ENCODE measurements around the gene ASH1L. TPM values are rescaled to one million over a fixed set of nuclear protein-coding genes. Genes with fewer than 3 reads are reported as not detected.

The ASH1L gene
- total and polyA plus RNA-seq, 2 donors from 2014 or later = 4.2 to 68.5 TPM

DNA sequence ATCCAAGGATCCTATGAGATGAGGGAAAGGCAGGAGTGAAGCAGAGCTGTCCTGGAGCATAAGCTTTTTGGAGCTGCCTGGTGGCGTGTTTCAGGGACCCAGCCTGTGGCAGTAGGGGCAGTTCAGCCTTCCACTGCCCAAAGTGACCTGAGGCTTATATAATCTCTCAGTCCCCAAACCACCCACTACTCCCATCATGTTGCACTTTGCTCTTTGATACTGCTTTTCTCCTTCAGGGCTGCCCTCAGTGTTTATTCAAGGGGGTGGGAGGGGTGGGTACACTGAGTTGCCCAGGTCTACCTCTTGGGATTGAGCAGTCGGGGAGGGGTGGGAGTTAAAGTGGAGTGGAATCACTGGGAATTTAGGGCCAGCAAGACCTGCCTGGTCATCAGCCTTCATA is 276.1 kb downstream of the ASH1L start:
- Histone ChIP-seq H3K4me3 (ENCODE audit: low read length in 3 of 3) (no peak overlapping the region), H3K9ac (ENCODE audit: low read length in 3 of 3) (no peak overlapping the region), H3K4me1 (ENCODE audit: control insufficient read depth in 2 of 3, insufficient read depth in 2 of 3, low read depth in 1 of 3, low read length in 3 of 3) (no peaks in the 10 kb centered on the region), H3K27me3 (ENCODE audit: control insufficient read depth, insufficient read depth, low read length) (no peaks in the 10 kb centered on the region), H3K9me3 (ENCODE audit: control insufficient read depth in 2 of 3, insufficient read depth in 1 of 3, low read length in 3 of 3) (no peaks in the 10 kb centered on the region), H3K36me3 (ENCODE audit: control insufficient read depth in 2 of 3, insufficient read depth in 3 of 3, low read length in 3 of 3) (no peaks in the 10 kb centered on the region), H3K27ac (ENCODE audit: low read depth in 2 of 2, low read length in 2 of 2) (no peak overlapping the region)
- TF ChIP-seq, protein P1, sequence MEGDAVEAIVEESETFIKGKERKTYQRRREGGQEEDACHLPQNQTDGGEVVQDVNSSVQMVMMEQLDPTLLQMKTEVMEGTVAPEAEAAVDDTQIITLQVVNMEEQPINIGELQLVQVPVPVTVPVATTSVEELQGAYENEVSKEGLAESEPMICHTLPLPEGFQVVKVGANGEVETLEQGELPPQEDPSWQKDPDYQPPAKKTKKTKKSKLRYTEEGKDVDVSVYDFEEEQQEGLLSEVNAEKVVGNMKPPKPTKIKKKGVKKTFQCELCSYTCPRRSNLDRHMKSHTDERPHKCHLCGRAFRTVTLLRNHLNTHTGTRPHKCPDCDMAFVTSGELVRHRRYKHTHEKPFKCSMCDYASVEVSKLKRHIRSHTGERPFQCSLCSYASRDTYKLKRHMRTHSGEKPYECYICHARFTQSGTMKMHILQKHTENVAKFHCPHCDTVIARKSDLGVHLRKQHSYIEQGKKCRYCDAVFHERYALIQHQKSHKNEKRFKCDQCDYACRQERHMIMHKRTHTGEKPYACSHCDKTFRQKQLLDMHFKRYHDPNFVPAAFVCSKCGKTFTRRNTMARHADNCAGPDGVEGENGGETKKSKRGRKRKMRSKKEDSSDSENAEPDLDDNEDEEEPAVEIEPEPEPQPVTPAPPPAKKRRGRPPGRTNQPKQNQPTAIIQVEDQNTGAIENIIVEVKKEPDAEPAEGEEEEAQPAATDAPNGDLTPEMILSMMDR (IDR thresholded peaks at IDR 0.05; ENCODE audit: borderline replicate concordance, extremely low read depth, insufficient read depth) = no peak
- FAIRE-seq = no peak
- intact Hi-C loops (cut with DNase I) = no loop called here
- DNase-seq = no peak

DNA sequence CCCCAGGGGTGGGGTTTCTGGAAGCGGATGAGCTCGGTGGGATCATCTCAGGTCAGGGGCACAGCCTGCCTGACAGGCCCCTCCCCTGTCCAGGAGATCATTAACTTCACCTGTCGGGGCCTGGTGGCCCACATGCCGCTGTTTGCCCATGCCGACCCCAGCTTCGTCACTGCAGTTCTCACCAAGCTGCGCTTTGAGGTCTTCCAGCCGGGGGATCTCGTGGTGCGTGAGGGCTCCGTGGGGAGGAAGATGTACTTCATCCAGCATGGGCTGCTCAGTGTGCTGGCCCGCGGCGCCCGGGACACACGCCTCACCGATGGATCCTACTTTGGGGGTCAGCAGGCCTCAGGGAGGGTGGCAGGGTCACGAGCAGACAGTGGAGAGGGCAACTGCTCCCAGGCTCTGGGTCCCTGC is 277.0 kb downstream of the ASH1L start:
- Histone ChIP-seq H3K4me3 (ENCODE audit: low read length in 3 of 3) (no peak overlapping the region), H3K9me3 (ENCODE audit: control insufficient read depth in 2 of 3, insufficient read depth in 1 of 3, low read length in 3 of 3) (no peaks in the 10 kb centered on the region), H3K9ac (ENCODE audit: low read length in 3 of 3) (no peak overlapping the region), H3K36me3 (ENCODE audit: control insufficient read depth in 2 of 3, insufficient read depth in 3 of 3, low read length in 3 of 3) (no peaks in the 10 kb centered on the region), H3K27ac (ENCODE audit: low read depth in 2 of 2, low read length in 2 of 2) (no peak overlapping the region), H3K4me1 (ENCODE audit: control insufficient read depth in 2 of 3, insufficient read depth in 2 of 3, low read depth in 1 of 3, low read length in 3 of 3) (no peaks in the 10 kb centered on the region), H3K27me3 (ENCODE audit: control insufficient read depth, insufficient read depth, low read length) (no peaks in the 10 kb centered on the region)
- FAIRE-seq = no peak
- no peak for DNase-seq
- intact Hi-C loops (cut with DNase I) = no loop called here
- TF ChIP-seq, protein P1 (IDR thresholded peaks at IDR 0.05; ENCODE audit: borderline replicate concordance, extremely low read depth, insufficient read depth) = no peak

Small RNA genes within 50 kb of the gene (microRNA-seq; reads per million reads assigned to microRNA genes)
- gene MIR555 = not detected

Other genes starting within 250 kb of the ASH1L start
- gene RUSC1, start 241.9 kb downstream of the ASH1L start, total RNA-seq = 32.7 TPM
- gene RUSC1, start 241.9 kb downstream of the ASH1L start, polyA plus RNA-seq (ENCODE audit: insufficient read depth, low read depth, low replicate concordance) = 29.7 TPM
- gene MSTO1, start 47.4 kb upstream of the ASH1L start, total RNA-seq = 54.0 TPM
- 25.3 TPM for gene MSTO1, start 47.4 kb upstream of the ASH1L start, polyA plus RNA-seq (ENCODE audit: insufficient read depth, low read depth, low replicate concordance)
- gene YY1AP1, start 126.0 kb upstream of the ASH1L start, total RNA-seq = 67.1 TPM
- 33.4 TPM for gene YY1AP1, start 126.0 kb upstream of the ASH1L start, polyA plus RNA-seq (ENCODE audit: insufficient read depth, low read depth, low replicate concordance)
- 85.2 TPM for gene DAP3, start 126.3 kb upstream of the ASH1L start, total RNA-seq
- gene DAP3, start 126.3 kb upstream of the ASH1L start, polyA plus RNA-seq (ENCODE audit: insufficient read depth, low read depth, low replicate concordance) = 92.2 TPM